GM12872 (cell line): ENCODE data around the gene ICAM5.
A peak's percentile ranks its signal among the peaks of the same experiment; 100 is the strongest.

ENCODE experiments used
- CTCF ChIP-seq: IDR thresholded peaks from 3 replicates; pipeline ENCODE4 v1.5.1; 2011; ENCODE audit warnings: low read depth, mild to moderate bottlenecking, low read length, moderate library complexity; ENCODE audit not compliant: insufficient read depth

The ICAM5 gene

GRCh38 chr19:10291554-10292205, 1.9 kb downstream of the ICAM5 start:
- TF ChIP-seq CTCF, result no peak

GRCh38 chr19:10292206-10292788, 2.5 kb downstream of the ICAM5 start:
- no peak for TF ChIP-seq CTCF

GRCh38 chr19:10292789-10293636, 3.3 kb downstream of the ICAM5 start:
- no peak for TF ChIP-seq CTCF

DNA sequence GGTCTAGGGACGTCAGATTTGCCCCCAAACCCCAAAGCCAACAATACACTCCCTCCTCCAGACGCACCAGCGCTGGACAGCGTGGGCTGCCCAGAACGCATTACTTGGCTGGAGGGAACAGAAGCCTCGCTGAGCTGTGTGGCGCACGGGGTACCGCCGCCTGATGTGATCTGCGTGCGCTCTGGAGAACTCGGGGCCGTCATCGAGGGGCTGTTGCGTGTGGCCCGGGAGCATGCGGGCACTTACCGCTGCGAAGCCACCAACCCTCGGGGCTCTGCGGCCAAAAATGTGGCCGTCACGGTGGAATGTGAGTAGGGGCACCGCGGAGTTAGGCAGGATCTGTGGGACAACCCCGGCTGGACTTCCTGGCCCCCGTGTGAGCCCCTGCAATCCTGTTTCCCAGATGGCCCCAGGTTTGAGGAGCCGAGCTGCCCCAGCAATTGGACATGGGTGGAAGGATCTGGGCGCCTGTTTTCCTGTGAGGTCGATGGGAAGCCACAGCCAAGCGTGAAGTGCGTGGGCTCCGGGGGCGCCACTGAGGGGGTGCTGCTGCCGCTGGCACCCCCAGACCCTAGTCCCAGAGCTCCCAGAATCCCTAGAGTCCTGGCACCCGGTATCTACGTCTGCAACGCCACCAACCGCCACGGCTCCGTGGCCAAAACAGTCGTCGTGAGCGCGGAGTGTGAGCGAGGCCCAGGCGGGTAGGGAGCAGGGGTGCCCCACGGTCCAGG, 4.0 kb downstream of the ICAM5 start:
- no peak for TF ChIP-seq CTCF

GRCh38 chr19:10294368-10294697, 4.6 kb downstream of the ICAM5 start:
- TF ChIP-seq CTCF, result no peak

- TF ChIP-seq CTCF, result peak; percentile 21; the same call in 2 of the 3 replicates
These were observed 5.6 kb downstream of the ICAM5 start for GRCh38 chr19:10295305-10295846.
